ENCODE data around the gene KRTAP12-3.

DNA sequence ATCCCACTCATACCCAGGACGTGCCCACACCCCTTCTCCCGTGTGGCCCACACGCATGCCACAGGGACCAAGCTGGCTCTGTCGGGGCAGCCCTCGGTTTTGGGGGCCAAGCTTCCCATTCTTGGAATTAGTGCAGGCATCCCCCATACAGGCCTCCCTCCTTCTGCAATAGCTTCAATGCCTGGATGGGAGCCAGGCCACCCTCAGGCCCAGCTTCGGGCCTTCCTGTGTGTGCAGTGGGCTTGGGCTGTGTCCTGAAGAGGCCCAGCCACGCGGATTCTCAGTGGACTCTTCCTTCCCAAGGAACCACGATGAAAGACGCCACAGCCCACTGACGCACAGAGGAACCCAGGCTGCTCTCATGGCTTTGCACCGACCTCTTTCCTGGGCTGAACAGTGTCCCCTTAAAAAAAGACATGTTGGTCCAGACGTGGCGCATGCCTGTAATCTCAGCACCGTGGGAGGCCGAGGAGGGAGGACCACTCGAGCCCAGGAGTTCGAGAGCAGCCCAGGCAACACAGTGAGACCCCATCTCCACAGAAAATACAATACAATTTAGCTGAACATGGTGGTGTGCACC, 8.1 kb upstream of the KRTAP12-3 start:
- TF ChIP-seq, protein P1, sequence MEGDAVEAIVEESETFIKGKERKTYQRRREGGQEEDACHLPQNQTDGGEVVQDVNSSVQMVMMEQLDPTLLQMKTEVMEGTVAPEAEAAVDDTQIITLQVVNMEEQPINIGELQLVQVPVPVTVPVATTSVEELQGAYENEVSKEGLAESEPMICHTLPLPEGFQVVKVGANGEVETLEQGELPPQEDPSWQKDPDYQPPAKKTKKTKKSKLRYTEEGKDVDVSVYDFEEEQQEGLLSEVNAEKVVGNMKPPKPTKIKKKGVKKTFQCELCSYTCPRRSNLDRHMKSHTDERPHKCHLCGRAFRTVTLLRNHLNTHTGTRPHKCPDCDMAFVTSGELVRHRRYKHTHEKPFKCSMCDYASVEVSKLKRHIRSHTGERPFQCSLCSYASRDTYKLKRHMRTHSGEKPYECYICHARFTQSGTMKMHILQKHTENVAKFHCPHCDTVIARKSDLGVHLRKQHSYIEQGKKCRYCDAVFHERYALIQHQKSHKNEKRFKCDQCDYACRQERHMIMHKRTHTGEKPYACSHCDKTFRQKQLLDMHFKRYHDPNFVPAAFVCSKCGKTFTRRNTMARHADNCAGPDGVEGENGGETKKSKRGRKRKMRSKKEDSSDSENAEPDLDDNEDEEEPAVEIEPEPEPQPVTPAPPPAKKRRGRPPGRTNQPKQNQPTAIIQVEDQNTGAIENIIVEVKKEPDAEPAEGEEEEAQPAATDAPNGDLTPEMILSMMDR (conservative IDR thresholded peaks at IDR 0.05; ENCODE audit: low read length), result no peak
- TF ChIP-seq EZH2phosphoT487 (IDR thresholded peaks at IDR 0.05; ENCODE audit: borderline replicate concordance, low read depth, low read length), result no peak

Measured in OCI-LY7 (cell line).